ENCODE measurements around the gene ATP6V0D1. TPM values are rescaled to one million over a fixed set of nuclear protein-coding genes. Genes with fewer than 3 reads are reported as not detected.

The ATP6V0D1 gene
- total RNA-seq, 2 donors from 2014 or later = 53.7 to 102 TPM

DNA sequence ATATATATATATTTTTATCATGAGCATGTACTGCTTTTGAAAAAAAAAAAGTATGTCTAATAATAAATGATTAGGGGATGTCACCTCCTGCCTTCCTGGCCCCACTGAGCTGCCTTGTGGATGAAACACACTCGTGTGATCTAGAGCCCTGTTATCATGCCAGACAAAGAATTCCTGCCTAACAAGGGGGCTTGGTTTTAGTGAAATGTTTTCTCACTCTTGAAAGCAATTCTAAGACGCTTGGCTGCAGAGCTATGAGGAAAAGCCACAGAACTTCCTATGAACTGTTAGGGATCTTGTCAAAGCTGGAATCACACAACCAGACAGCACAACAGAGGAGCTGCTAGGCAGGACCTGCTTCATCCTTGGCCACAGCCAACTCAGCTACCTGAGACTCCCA, 68.7 kb downstream of the ATP6V0D1 start:
- DNase-seq = no peak
- H3K4me1 ChIP-seq = peaks cover 23% of the 10 kb centered on the region
- 60 to 65% methylated on average over 2 of the region's 2 CpGs for WGBS, 2 donors
- H3K27me3 ChIP-seq = no peaks in the 10 kb centered on the region
- H3K9me3 ChIP-seq = no peaks in the 10 kb centered on the region
- intact Hi-C loops (cut with DNase I) = no loop called here
- no peaks in the 10 kb centered on the region for H3K36me3 ChIP-seq (replicated peaks in 1 of 2; ENCODE audit: insufficient read depth in 1 of 2, low read depth in 2 of 2)
- H3K4me3 ChIP-seq = no peak overlapping the region
- no peak overlapping the region for H3K27ac ChIP-seq
- TF ChIP-seq POLR2A (IDR thresholded peaks at IDR 0.05) = no peak
- TF ChIP-seq, protein P1, sequence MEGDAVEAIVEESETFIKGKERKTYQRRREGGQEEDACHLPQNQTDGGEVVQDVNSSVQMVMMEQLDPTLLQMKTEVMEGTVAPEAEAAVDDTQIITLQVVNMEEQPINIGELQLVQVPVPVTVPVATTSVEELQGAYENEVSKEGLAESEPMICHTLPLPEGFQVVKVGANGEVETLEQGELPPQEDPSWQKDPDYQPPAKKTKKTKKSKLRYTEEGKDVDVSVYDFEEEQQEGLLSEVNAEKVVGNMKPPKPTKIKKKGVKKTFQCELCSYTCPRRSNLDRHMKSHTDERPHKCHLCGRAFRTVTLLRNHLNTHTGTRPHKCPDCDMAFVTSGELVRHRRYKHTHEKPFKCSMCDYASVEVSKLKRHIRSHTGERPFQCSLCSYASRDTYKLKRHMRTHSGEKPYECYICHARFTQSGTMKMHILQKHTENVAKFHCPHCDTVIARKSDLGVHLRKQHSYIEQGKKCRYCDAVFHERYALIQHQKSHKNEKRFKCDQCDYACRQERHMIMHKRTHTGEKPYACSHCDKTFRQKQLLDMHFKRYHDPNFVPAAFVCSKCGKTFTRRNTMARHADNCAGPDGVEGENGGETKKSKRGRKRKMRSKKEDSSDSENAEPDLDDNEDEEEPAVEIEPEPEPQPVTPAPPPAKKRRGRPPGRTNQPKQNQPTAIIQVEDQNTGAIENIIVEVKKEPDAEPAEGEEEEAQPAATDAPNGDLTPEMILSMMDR (IDR thresholded peaks at IDR 0.05) = no peak
- no peak for ATAC-seq

DNA sequence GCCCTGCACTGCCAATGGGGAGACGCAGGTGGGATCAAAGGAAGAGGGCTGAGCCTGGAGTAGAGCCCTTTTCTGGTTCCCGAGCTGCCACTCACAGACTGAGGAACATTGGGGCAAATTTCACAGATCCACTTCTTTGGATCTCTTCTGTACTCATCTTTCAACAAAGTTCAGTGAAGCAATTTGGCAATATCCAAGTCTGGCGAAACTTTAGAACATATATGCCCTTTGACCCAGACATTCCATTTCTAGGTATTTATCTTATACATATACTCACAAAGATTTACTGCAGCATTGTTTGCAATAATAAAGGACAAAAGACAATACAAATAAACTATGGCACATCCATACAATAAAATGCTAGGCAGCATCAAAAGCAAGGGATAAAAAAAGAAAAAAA, 69.6 kb downstream of the ATP6V0D1 start:
- TF ChIP-seq, protein P1 (IDR thresholded peaks at IDR 0.05) = no peak
- TF ChIP-seq POLR2A (IDR thresholded peaks at IDR 0.05) = no peak
- 90 to 91% methylated on average over 3 of the region's 3 CpGs for WGBS, 2 donors
- DNase-seq (no peak), ATAC-seq (no peak)
- no peak overlapping the region for H3K27ac ChIP-seq
- H3K9me3 ChIP-seq = no peaks in the 10 kb centered on the region
- intact Hi-C loops (cut with DNase I) = no loop called here
- H3K27me3 ChIP-seq = no peaks in the 10 kb centered on the region
- H3K36me3 ChIP-seq (replicated peaks in 1 of 2; ENCODE audit: insufficient read depth in 1 of 2, low read depth in 2 of 2) = no peaks in the 10 kb centered on the region
- H3K4me3 ChIP-seq = no peak overlapping the region
- H3K4me1 ChIP-seq = peaks cover 16% of the 10 kb centered on the region

DNA sequence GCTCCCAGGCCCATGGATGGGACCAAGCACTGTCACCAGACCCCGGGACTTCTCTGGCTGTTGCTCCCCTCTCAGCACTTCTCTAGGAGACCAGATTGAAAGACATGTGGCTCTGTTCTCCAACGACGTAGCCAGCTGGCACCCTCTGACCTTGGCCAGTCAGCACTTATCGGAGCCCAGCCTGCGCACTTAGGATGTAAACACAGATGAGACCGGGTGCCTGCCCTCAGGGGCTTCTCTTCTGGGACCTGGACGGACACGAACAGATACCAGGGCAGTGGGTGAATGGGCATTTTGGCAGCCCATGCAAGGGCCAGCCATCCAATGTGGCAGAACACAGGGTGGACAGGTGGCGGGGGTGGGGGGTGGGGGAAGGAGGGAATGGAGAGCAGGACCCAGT, 71.3 kb downstream of the ATP6V0D1 start:
- Histone ChIP-seq H3K4me3 (no peak overlapping the region), H3K27me3 (no peaks in the 10 kb centered on the region), H3K36me3 (replicated peaks in 1 of 2; ENCODE audit: insufficient read depth in 1 of 2, low read depth in 2 of 2) (no peaks in the 10 kb centered on the region), H3K27ac (no peak overlapping the region), H3K4me1 (peaks cover 14% of the 10 kb centered on the region), H3K9me3 (no peaks in the 10 kb centered on the region)
- DNase-seq (peak in 1 of 4 donors; percentile 43), ATAC-seq (no peak)
- intact Hi-C loops (cut with DNase I) = no loop called here
- WGBS, 2 donors = 60 to 62% methylated on average over 9 of the region's 9 CpGs
- no peak for TF ChIP-seq POLR2A (IDR thresholded peaks at IDR 0.05)
- TF ChIP-seq, protein P1 (IDR thresholded peaks at IDR 0.05) = no peak

DNA sequence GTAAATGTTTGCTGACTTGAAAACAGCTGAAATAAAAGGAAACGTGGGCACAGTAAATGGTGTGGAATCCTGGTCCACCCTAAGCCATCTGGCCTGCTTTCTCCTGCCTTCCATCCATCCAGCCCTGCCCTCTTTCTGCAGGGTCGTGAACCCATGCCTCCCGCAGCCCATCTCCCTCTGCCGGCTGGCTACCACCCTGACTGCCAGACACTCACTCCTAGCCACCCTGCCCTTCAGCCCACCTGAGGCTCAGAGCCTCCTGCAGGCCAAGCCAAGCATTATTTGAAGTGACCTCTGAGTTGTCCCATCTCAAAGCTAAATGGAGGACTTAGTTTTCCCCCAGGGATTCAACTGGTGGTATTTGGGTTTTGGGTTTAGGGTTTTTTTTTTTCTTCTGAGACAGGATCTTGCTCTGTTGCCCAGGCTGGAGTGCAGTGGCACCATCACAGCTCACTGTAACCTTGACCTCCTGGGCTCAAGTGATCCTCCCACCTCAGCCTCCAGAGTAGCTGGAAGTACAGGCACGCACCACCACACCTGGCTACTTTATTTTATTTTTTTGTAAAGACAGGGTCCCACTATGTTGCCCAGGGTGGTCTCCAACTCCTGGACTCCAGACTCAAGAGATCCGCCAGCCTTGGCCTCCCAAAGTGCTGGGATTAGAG, 73.0 kb downstream of the ATP6V0D1 start:
- TF ChIP-seq POLR2A (IDR thresholded peaks at IDR 0.05) = no peak
- TF ChIP-seq, protein P1 (IDR thresholded peaks at IDR 0.05) = no peak
- DNase-seq (no peak), ATAC-seq (no peak)
- Histone ChIP-seq H3K4me3 (no peak overlapping the region), H3K9me3 (no peaks in the 10 kb centered on the region), H3K27me3 (no peaks in the 10 kb centered on the region), H3K4me1 (peaks cover 22% of the 10 kb centered on the region), H3K36me3 (replicated peaks in 1 of 2; ENCODE audit: insufficient read depth in 1 of 2, low read depth in 2 of 2) (no peaks in the 10 kb centered on the region), H3K27ac (no peak overlapping the region)
- WGBS, 2 donors = 81 to 83% methylated on average over 6 of the region's 6 CpGs
- intact Hi-C loops (cut with DNase I) = no loop called here

DNA sequence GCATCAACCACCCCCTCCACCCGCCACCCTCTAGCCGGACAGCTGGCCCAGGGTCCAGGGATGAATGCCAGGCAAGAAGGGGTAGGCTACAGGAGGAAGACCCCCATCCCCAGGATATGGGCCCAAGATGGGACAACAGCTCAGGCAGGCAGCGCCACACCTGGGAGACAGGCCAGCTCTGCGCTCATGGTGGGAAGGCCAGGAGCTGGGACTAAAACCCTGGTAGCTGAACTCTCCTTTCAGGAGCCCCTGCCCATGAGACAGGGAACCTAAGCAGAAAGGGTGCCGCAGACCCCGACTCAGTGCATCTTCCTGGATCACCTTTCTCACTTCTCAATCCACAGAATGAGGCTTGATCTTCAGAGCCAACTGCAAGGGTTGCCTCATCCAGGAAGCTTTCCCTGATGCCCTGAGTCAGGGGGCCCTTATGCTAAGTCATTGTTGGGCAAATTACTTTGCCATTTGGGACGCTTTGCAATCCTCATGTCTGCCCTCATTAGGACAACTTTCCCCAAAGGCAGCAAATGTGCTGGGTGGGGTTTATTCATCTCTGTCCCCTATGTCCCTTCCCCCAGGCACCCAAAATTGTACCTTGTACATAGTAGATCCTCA, 73.7 kb downstream of the ATP6V0D1 start:
- 84 to 86% methylated on average over 5 to 7 of the region's 7 CpGs for WGBS, 2 donors
- no peak overlapping the region for H3K27ac ChIP-seq
- intact Hi-C loops (cut with DNase I) = no loop called here
- H3K36me3 ChIP-seq (replicated peaks in 1 of 2; ENCODE audit: insufficient read depth in 1 of 2, low read depth in 2 of 2) = no peaks in the 10 kb centered on the region
- H3K9me3 ChIP-seq = no peaks in the 10 kb centered on the region
- H3K27me3 ChIP-seq = no peaks in the 10 kb centered on the region
- TF ChIP-seq, protein P1 (IDR thresholded peaks at IDR 0.05) = no peak
- TF ChIP-seq POLR2A (IDR thresholded peaks at IDR 0.05) = no peak
- ATAC-seq = no peak
- DNase-seq = no peak
- H3K4me1 ChIP-seq = peaks cover 26% of the 10 kb centered on the region
- no peak overlapping the region for H3K4me3 ChIP-seq
